GM19023 (cell line): Measurements from ENCODE around the gene CDK5R2.

Experiments
- ATAC-seq: cut with Tn5 transposase; IDR thresholded peaks from one replicate; pipeline ENCODE4 v1.9.1; 2021; ENCODE audit warnings: mild to moderate bottlenecking, moderate library complexity; ENCODE audit not compliant: unreplicated experiment

CDK5R2 gene

DNA sequence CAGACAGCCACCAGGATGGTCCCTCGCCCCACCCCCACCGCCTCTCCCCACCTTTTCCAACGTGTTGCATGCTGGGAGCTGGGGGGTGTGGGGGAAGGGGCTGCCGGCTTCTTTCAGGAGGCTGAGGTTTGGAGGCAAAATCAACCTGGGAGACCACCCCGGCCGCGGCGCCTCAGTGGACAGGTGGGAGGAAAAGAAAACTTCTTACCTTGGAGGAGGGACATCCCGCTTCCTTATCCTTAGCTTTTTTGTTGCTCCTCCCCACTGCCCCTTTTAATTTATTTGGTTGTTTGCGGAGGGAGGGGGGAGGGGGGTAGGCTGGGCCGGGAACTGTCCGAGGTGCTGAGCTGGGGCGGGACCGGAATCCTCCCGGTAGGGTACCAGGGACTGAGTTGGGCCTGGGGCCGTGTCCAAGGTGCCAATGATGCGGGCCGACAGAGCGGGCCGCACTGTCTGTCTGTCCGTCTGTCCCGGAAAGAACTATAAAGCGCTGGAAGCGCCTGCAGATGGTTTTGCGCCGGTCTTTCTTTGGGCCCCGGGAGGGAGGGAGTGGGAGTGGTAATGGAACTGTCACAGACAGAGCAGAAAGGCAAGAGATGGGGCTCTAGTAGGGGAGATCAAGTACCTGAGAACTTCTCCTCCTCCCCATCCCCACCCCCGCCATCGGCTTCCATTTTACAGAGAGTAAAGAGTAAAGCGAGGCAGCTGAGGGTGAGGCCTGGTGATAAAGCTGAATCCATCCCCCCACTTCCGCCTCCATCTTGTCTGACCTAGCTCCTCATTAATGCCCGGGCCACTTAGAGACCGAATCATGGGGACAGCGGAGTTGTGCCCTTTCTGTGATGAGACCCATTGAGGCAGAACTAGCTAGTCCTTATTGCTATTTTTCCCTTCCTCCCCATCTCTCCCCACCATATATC, 2.4 kb downstream of the CDK5R2 start:
- no peak for ATAC-seq

DNA sequence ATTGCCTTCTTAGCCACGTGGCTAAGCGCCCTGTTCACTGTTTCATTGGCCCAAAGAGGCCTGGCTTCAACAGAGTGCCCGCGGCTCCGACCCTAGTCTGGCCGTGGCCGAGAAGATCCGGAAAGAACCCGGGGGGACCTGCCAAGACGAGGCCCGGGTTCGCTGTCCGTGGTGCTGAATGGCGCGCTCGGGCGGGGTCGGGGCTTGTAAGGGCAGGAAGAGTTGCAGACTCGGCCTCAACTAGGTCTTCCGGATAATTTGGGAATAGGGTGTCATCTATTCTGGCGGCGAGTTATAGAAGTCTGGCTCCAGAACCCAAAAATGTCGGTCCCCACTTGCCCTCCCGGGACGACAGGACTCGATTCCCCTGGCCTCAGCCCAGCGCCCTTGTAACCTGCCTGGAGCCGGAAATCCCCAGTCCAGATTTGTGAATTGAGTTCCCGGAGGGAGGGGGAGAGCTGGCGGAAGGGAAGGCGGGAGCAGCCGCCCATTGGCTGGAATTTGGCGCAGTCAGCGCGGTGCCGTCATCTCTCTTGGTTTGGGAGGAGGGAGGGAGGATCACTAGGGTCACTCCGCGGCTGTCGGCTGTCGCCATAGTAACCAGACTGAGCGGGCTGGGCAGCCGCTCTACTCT, 3.5 kb downstream of the CDK5R2 start:
- ATAC-seq = no peak

DNA sequence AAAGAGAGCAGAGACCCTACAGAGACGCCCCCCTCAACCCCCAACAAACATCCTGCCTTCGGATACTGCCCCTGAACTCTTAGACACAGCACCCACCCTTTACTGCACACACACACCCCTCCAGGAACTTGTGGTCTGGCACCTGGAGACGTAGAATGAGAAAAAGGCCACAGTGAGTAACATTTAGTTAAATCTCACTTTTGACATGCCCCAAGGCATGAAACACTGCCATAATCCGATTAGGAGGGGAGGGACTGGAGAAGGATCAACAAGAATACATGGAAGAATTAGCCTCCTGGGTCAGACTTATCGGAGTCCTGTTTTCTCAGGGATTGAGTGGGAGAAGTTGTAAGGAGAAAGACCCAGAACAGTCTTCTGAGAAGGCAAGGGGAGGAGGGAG, 4.1 kb downstream of the CDK5R2 start:
- no peak for ATAC-seq

DNA sequence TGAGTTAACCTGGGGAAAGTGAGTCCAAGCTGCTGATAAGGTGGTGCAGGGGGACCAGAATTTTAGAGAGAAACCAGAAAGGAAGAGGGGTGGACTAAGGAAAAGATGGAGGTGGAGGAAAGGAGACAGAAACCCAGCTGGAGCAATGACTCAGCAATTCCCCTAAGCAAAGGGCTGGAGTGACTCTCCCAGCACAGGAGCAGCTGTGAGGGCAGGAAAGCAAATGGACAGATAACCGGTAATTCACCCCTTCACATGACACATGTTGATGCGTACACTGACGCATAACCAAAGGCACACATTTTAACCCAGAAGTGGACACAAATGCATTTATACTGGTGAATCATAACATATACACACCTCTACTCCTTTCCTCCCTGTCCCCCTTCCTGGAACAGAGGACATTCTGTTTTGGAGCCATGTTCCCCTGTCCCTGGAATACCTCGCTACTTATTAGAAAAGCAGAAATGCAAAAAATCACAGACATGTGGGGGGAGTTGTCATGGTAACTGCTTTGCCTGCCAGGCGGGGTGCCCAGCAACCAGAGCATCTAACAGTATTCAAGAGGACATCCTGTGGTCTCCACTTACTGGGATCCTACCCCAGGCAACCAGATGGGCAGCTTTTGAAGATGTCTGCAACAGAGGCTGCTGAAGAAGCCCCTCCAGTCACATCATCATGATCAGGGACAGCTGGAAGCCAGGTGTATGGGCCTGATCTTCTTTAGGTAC, 4.7 kb downstream of the CDK5R2 start:
- ATAC-seq = no peak

DNA sequence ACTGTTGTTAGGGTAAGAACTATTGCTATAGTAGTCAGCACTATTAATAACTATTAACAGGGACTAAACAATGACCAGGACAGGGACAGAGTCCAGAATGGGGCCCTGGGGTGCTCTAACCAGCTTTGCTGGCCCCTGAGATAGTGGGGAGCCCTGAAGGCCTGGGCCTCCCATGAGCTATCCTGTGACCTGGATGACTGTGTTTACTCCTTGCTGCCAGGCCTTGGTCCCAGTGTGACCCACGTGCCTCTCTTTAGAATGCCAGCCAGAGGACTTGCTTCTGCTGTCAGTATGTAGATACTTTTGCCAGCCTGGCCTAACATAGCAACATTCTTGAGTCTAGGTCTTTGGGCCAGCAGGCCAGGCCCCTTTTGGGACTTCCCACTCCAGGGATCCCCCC, 11.4 kb downstream of the CDK5R2 start:
- ATAC-seq = no peak

DNA sequence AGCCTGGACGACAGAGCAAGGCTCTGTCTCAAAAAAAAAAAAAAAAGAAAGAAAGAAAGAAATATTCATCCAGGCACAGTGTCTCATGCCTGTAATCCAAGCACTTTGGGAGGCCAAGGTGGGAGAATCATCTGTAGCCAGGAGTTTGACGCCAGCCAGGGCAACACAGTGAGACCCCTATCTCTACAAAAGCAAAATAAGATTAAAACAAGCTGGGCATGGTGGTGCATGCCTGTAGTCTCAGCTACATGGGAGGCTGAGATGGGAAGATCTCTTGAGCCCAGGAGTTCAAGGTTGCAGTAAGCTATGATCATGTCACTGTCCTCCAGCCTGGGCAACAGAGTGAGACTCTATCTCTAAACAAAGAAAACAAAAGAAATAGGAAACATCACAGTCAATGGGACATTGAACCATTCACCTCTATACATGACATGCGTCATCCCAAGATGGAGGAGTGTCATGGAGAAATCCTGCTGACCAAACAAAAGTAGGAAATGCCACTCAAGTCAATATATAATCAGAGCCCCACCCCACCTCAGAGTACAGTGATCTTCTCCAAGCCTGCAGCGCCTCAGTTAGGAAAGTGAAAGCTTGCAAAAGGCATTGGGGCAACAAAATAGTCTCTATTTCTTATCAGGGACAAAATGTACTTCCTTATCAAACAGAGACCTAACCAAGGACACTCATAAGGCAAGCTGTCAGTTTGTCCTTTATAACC, 15.8 kb downstream of the CDK5R2 start:
- no peak for ATAC-seq

DNA sequence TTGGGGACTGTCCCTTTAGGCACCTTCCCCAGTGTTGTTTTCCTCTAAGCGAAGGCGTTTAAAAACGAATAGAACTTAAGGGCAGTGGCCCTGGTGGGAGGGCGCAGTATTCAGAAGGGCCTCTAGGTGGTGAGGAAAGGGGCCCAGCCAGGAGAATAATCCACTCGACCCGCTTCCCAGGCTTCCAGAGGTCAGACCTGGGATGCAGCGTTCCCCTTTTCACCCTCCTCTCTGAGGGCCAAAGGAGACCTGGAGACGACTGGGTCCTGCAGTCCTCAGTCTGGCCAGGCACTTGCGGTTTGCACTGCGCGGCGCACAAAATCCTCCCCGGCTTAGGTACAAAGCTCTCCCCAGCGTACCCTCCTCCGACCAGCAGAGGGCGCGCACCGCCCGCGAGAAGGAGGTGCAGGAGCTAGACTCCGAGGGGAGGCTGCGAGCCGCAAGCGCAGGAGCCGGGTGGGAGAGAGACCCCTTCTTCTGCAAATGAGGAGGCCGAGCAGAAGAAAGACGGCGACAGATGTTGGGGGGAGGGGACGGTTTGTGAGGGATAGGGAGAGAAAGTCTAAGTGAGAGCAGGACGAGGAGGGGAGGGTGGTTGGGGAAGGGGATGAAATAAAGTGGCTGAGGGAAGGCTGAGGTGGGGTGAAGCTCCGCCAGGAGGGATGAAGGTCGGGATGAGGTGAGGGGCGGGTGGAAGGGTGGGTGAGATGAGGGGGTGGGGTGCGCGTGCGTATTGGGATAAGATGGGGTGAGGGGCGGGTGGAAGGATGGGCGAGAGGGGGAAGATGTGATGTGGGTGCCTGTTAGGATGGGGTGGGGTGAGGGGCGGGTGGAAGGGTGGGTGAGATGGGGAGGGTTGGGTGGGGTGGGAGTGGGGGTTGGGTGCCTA, 20.6 kb downstream of the CDK5R2 start:
- ATAC-seq = peak; percentile 91

DNA sequence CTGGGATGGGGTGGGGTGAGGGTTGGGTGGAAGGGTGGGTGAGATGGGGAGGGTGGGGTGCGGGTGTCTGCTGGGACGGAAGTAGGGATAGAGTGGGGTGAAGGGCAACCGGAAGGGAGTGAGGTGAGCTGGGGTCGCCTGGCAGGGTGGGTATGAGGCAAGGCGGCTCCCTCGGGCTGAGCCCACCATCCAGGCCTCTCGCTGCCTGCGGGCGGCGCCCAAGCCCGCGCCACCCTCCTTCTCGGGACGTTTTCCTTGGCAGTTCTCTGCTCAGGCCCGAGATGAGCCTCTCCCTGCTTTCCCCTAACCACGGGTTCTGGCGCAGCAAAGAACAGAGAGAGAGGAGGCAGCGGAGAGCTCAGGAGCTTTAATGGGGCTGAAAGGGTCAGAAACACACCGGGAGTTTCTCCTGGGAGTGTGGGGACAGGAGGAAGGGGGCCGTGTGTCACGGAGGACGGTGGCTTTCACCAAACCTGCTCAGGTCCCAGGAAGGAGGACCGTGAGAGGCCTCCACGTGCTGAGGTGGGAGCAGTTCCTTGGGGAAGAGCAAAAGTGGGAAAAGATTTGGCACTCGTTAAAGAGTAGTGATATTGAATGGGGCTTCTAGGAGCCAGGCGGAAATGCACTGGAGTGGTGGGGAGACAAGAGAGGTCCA, 21.4 kb downstream of the CDK5R2 start:
- no peak for ATAC-seq

DNA sequence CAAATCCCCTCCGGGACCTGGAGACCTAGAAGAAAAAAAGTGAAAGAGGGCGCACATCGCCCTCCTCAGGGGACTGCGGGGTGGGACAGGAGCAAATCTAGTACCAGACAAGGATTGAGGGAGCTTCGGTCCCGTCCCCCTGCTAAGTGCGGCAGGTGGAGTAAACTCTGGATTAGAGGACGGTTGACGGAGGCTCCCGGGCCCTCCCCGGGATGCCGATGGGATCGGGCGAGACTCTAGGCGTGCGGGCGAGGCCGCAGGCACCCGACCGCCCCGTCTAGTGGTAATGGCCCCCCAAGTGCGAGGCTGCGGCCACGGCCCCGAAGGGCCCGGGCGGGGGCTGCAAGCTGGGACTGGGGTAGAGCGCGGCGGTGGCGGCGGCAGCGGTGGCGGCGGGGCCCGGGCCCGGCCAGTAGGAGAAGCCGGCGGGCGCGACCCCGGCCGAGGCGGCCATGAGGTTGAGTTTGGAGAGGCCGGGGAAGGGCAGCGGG, 22.0 kb downstream of the CDK5R2 start:
- no peak for ATAC-seq

DNA sequence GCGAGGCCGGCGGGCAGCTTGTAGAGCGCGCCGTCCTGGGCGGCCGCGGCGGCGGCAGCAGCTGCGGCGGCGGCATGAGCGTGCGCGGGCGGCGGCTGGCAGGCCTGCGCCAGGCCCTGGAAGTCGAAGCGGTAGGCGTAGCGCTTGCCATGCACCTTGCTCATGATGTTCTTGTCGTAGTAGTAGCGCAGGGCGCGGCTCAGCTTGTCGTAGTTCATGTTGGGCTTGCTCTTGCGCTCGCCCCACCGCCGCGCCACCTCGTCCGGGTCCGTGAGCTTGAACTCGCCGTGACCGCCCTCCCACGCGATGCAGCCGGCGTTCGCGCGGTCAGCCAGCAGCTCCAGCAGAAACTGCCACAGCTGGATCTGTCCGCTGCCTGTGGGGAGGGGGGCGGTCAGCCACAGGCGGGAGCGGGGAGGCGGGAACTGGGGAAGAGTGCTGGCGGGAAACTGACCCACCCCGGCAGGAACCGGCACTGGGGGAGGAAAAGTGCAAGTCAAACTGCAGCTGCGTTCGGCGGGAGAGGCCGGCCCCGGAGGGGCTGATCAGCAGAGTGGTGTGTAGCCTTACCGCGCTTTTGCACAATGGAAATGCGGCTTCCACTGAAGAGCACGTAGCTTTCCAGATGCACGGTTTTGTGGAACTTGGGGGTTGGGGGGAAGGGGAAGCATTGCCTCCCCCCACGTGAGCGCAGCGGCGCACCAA, 22.6 kb downstream of the CDK5R2 start:
- ATAC-seq = no peak

DNA sequence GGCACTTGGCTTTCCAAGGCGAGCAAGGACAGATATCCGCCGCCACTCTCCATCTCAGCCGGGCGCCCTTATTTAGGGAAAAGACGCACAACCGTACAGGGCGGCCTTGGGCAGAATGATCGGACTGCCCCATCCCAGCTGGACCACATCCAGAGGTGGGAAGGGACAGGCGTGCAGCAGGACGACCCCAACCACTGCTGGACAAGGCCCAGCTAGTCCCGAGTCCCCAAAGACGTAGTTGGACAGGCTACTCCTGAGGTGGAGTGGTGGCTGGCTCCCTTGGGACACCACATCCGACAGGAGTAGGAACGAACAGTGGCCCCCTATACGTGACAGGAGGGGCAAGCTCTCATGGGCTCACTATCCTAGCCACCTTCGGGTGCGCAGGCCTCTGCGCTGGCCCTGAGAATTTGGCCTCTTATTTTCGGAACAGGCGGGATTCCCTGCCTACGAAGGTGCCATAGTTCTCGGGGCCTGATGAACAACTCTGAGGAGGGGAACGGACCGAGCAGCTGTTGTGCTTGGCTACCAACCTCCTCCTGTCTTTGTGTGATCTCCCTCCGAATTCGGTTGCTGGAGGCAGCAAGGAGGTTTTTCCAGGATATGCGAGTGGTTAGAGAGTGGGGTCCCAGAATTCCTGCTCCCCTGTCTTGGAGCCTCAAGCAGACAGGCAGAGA, 23.3 kb downstream of the CDK5R2 start:
- ATAC-seq = no peak

DNA sequence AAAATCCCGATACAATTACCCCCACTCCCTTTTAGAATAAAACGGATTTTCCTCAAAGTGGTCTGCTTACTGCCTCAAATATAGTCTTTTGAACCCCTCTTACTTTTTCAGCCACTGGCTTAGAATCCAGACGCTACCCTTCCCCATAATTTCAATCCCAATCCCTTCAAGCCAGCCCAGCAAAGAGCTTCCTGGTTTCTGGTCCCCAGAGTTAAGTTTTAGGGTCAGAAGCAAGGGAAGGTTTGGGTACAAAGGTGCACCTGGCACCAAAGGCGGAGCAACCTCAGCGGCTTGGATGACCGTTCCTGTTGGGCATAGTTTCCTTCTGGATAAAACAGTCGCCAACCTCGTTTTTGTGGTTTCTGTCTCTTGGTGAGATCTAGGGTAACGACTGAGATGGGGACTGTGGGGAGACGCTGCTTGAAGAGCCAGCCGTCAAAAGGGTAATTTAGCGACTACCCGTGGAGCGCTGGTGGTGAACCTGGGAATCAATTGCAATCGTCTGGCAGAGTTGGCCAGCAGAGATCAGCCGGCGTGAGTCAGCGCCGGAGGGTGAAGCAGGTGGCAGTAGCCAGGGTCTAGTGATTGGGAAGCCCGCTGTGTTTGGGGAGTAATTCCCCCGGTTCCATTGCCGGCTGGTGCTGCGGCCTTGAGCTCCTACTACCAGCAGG, 23.9 kb downstream of the CDK5R2 start:
- no peak for ATAC-seq

DNA sequence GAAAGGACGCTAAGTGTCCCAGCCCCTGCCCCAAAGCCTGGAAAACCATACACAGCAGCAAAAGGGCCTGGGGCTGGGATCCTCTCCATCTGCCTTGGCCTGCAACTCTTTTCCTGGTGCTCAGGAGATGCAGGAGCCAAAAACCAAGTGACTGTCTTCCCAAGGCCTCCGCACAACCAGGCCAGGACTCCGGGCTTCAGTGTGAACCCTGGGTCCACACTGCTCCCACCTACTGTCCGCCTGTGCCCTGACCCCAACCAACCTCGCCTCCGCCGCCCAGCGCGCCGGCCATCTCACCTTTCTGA, 24.4 kb downstream of the CDK5R2 start:
- ATAC-seq = no peak

DNA sequence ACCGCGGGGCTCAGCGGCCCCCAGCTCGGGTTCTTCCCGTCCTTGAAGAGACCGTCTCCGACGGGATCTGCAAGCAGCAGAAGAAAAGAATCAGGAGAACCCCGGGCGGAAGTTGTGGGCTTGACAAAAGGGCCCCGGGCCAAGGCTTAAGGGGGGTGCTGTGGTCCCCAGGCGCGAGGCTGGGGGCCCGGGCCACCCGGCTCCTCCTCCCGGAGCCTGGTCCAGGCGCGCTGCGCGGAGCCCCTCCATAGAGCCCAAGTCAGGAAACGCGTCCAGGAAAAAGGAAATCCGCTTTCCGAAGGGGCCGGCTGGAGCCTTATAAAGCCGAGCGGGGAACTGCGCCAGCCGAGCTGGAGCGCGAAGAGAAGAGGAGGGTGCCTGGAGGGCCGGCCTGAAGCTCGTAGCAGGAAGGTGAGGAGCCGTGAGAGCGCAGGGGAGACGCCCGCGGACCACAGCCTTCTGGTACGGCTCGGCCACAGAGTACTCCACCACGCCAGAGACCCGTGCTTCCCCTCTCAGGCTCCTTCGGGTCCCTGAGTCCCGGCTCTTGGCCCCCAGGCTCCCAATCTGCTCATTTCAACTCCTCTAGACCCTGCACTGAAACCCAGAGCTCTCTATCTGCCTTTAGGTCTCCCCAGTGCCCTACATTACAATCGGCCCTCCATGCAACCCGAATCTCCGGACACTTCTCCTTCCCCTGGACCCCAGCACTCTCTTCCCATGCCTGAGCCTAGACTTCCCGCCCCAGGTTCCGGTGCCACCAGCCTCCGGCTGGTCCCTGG, 25.0 kb downstream of the CDK5R2 start:
- ATAC-seq = no peak

DNA sequence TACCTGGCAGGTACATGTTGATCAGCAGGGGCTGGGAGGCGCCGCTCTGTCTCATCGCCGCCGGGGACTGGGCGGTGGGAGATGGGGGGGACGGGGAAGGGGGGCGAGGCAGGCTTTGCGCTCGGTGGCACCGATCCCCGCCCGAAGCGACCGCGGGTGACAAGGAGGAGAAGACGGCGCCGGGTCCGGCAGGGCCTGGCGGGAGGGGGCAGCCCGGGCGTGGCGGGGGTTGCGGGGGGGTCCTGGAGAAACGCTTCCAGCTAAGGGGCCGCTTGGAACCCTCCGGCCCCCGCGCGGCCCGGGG, 25.5 kb downstream of the CDK5R2 start, which contains the start of gene FEV:
FEV (minus strand) TSS at position 164 of the 304 bp plus-strand sequence; CDS start at position 55, 109 bp downstream.
- no peak for ATAC-seq

DNA sequence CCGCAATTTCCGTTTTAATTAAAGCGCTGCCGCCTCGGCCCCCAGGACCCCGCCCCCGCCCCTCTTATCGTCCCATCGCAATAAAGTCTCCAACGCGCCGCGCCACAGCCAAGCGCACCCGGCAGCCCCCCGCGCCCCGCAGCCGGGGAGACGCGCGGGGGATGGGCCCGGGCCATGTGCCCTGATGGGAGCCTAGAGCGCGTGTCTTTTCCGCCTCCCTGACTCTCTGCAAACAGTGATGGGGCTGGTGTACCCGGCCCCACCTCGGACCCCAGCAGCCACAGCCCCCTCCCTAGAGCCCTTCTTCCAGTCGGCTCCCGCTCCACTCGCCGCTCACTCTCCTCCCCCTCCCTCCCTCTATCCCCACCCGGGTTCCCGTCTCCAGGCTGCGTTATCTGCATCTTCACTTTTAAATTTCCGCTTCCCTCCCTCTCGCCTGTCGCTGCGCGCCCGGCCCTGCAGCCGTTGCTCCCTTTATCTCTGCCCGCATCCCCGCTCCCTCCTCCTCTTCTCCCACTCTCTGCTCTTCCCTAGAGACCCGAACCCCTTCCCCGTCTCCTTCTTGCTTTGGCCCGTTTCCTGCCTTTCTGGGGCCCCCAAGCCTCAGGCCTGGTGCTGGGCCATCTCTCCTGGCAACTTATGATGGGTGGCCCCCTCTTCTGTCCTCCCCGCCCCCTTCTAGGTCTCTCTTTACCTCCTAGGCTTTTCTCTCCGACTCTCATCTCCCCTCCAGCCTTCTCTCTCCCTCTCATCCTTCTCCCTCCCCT, 26.0 kb downstream of the CDK5R2 start:
- no peak for ATAC-seq
